LNCAP (cell line): Measurements from ENCODE around the gene DZIP3.

Experiments
- TF ChIP-seq, protein P1 (sequence below): fragments of 450-650 bp; IDR thresholded peaks from 2 replicates; pipeline ENCODE4 v1.5.1; 2017; ENCODE audit warnings: mild to moderate bottlenecking

DZIP3 gene

DNA sequence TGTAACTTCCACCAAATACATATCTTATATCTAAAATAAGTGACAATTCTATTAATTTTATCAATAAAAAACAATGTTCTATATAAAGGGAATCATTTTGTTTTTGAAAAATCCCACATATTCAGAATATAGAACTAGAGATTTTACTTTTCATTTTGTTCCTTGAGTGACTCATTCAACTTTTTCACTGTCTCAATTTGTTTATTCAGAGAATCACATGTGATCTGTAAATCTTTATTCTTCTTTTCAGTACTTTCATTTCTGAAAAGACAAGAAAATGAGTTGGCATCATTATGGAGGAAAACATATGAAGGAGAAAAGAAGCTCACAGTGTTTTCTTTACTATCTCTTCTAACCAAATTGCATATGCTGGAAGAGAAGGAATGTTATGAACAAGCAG lies 35.3 kb upstream of the DZIP3 start:
- TF ChIP-seq, protein P1, sequence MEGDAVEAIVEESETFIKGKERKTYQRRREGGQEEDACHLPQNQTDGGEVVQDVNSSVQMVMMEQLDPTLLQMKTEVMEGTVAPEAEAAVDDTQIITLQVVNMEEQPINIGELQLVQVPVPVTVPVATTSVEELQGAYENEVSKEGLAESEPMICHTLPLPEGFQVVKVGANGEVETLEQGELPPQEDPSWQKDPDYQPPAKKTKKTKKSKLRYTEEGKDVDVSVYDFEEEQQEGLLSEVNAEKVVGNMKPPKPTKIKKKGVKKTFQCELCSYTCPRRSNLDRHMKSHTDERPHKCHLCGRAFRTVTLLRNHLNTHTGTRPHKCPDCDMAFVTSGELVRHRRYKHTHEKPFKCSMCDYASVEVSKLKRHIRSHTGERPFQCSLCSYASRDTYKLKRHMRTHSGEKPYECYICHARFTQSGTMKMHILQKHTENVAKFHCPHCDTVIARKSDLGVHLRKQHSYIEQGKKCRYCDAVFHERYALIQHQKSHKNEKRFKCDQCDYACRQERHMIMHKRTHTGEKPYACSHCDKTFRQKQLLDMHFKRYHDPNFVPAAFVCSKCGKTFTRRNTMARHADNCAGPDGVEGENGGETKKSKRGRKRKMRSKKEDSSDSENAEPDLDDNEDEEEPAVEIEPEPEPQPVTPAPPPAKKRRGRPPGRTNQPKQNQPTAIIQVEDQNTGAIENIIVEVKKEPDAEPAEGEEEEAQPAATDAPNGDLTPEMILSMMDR, result no peak

DNA sequence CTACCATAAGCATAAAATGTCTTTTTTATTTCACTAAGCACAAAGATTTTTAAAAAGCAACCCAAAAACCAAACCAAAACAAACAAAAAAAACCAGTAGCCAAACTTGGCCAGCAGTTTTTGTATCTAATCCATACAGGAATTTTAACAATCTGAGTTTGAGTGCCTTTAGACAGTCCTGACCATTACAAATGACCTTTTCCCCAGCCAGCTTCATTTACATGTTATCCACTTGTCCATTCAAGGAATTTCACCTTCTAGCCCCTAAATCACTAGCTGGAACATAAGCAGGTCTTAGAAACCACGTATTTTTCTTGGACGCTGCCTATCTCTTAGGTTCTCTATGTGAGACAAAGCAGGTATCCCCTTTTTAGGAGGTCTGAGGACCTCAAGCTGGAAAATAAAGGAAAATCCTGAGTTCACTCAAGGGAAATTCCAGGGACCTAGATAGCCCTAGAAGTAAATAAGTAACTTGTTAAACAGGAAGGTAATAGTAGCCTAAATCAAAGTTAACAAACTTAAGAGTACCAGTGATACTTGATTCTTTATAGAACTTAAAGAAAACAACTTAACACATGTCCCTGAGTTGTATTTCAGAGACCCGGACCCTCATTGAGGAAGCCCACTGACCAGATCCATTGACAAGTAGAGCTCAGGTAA lies 34.5 kb upstream of the DZIP3 start:
- TF ChIP-seq, protein P1, result no peak

DNA sequence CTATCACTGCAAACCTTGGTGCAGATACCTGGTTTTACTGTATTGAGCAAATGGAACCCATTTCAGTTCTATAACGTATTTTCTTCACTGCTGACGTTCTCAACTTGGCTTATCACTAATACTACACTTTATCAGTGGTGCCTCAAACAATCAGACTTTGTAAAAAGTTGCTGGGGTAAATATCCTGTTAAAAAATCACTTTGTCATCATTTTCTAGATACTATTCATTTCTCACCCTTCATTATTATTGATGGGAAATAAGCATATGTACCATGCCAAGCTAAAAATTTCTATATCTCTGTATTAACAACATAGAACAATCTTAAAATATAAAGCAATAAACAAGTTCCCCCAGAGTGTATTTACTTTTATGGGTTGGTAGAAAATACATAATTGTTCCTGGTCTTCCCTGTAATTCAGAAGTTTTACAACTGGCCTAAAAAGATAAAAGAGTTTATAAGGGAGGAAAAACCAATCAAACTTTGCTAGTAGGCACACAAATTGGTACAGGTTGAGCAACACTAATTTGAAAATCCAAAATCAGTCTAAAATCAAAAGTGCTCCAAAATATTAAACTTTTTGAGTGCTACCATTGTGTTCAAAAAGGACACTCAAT lies 33.4 kb upstream of the DZIP3 start:
- TF ChIP-seq, protein P1, result no peak

DNA sequence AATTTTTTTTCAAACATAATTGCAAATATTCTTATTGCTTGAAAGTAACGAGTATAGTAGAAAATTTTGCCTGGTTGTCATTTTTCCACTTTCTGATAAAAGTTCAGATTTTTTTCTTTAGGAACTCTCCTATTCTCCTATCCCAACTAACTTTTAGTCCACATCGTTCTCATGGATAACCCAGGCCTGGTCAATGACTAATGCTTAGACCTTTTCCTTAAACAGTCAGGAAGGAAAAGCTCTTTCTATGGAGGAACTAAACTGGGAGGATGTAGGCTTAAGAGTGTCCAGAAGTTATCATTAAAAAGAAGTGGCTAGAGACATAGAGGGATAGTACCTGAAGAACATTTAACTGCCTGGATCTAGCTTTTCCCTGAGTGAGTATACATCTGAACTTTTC lies 27.0 kb upstream of the DZIP3 start:
- TF ChIP-seq, protein P1, result no peak

DNA sequence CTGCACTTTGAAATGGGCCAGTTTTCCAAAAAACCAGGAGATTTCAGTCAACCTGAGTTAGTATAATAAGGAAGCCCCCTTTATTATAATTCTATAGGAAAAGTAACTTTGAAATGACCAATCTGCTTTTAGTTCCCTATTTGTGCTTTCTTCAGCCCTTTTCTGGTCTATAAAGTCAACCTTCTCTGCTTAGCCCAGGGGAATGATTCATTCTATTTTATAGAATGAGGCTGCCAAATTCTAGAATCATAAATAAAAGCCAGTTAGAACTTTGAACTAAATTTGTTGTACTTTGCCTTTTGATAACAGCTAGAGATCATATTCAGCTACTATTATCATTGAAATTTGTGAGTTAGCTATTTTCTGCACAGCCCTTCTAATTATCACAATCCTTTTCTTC lies 25.0 kb upstream of the DZIP3 start:
- TF ChIP-seq, protein P1, result no peak

DNA sequence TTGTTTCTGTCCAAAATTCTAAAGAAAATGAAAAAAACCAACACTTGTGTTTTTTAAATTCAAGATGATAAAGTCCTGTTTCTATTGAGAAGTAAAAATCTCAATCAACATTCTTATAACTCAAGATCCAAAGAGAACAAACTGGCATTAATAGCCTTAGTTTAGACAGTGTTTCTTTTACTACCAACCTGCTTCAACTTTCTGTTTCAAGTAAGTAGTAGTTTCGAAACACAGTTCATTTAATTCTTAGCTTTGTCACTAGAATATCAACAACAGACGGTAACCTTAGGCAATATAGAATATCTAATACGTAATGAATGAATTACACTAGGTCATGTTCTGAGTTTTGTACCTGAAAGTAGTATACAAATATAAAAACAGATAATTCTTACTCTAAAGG lies 24.0 kb upstream of the DZIP3 start:
- TF ChIP-seq, protein P1, result no peak

DNA sequence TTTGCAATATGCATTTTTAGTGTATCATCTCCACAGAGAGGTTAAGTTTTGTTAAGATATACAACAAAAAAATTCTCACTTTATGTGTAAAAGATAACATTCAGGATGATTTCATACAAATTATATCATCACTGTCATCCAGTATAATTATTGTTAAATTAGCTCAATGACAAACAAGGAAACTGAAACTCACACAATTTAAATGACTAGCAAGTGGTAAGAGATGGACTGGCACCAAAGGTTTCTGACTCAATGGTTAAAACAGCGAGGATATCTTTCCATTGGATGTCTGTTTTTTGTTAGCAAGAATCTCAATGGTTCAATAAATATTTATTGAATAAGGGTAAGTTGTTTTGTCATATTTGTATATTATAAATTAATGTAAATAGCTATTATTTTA lies 22.9 kb upstream of the DZIP3 start:
- TF ChIP-seq, protein P1, result no peak
